SK-N-SH treated with all-trans-retinoic acid at 6 μM for 48 hours (cell line): ENCODE data around the gene TBL1XR1.

Experiments
- ARNTL ChIP-seq: fragments of 450-650 bp; formaldehyde crosslinking; IDR thresholded peaks from 2 replicates; pipeline ENCODE4 v1.5.0; 2020; ENCODE audit warnings: low read depth, mild to moderate bottlenecking, moderate library complexity, borderline replicate concordance
- CREB5 ChIP-seq: fragments of 250-450 bp; sonication (Bioruptor Pico); IDR thresholded peaks from 2 replicates; pipeline ENCODE4 v1.5.1; 2020; ENCODE audit warnings: low read depth, mild to moderate bottlenecking, moderate library complexity
- GLIS3 ChIP-seq: fragments of 250-450 bp; sonication (Bioruptor Pico); IDR thresholded peaks from 2 replicates; pipeline ENCODE4 v1.5.0; 2020; ENCODE audit warnings: mild to moderate bottlenecking, moderate library complexity
- ISL1 ChIP-seq: fragments of 250-450 bp; sonication (Bioruptor Pico); IDR thresholded peaks from 2 replicates; pipeline ENCODE4 v2.1.2; 2022; ENCODE audit warnings: mild to moderate bottlenecking, moderate library complexity
- PATZ1 ChIP-seq: fragments of 250-450 bp; sonication (Bioruptor Pico); IDR thresholded peaks from 2 replicates; pipeline ENCODE4 v1.8.0; 2020; ENCODE audit warnings: mild to moderate bottlenecking, moderate library complexity, borderline replicate concordance
- RARB ChIP-seq: fragments of 250-450 bp; sonication (Bioruptor Pico); IDR thresholded peaks from 2 replicates; pipeline ENCODE4 v1.8.0; 2021; ENCODE audit warnings: mild to moderate bottlenecking, moderate library complexity
- TOX ChIP-seq: fragments of 250-450 bp; sonication (Bioruptor Pico); IDR thresholded peaks from 2 replicates; pipeline ENCODE4 v1.8.0; 2021; ENCODE audit warnings: mild to moderate bottlenecking, moderate library complexity, borderline replicate concordance
- ZFP3 ChIP-seq: fragments of 250-450 bp; sonication (Bioruptor Pico); IDR thresholded peaks from 2 replicates; pipeline ENCODE4 v1.5.0; 2020; ENCODE audit warnings: mild to moderate bottlenecking, moderate library complexity
- ZFP30 ChIP-seq: fragments of 450-650 bp; formaldehyde crosslinking; IDR thresholded peaks from 2 replicates; pipeline ENCODE4 v1.5.0; 2022; ENCODE audit warnings: mild to moderate bottlenecking, moderate library complexity
- ZNF70 ChIP-seq: fragments of 450-650 bp; formaldehyde crosslinking; IDR thresholded peaks from 2 replicates; pipeline ENCODE4 v1.5.0; 2020; ENCODE audit warnings: mild to moderate bottlenecking, moderate library complexity
- ZNF8 ChIP-seq: fragments of 450-650 bp; formaldehyde crosslinking; IDR thresholded peaks from 2 replicates; pipeline ENCODE4 v1.5.0; 2020; ENCODE audit warnings: mild to moderate bottlenecking, moderate library complexity
- TF ChIP-seq, protein P1 (sequence below): fragments of 250-450 bp; sonication (Bioruptor Pico); IDR thresholded peaks from 2 replicates; pipeline ENCODE4 v1.5.1; 2021; ENCODE audit warnings: mild to moderate bottlenecking, moderate library complexity

DNA sequence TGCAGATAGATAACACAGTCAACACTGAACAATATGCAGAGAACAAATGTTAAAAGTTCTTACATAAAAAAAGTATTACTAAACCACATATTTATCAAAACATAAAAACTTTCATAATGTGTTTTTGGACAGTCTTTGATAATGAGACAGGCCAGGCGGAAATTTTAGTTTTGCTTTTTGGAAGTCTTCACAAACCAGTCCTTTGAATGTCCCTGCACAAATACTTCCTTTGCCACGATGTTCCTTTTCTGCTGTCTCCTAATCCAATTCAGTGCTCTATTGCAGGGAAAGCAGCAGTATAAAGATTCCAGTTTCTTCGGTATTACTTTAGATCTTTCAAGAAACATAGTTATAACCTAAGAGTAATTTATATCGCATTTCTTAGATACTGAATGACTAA is 135.9 kb downstream of the TBL1XR1 start:
- TF ChIP-seq ZNF70 (CRISPR knock-in tag) (no peak), RARB (CRISPR knock-in tag) (no peak), GLIS3 (CRISPR knock-in tag) (no peak), ZFP3 (CRISPR knock-in tag) (no peak), CREB5 (CRISPR knock-in tag) (no peak), ZFP30 (peak; percentile 34; the same call in 1 of the 2 replicates), TOX (CRISPR knock-in tag) (no peak), ISL1 (no peak), ARNTL (CRISPR knock-in tag) (no peak), PATZ1 (CRISPR knock-in tag) (no peak), ZNF8 (CRISPR knock-in tag) (no peak)
- TF ChIP-seq, protein P1, sequence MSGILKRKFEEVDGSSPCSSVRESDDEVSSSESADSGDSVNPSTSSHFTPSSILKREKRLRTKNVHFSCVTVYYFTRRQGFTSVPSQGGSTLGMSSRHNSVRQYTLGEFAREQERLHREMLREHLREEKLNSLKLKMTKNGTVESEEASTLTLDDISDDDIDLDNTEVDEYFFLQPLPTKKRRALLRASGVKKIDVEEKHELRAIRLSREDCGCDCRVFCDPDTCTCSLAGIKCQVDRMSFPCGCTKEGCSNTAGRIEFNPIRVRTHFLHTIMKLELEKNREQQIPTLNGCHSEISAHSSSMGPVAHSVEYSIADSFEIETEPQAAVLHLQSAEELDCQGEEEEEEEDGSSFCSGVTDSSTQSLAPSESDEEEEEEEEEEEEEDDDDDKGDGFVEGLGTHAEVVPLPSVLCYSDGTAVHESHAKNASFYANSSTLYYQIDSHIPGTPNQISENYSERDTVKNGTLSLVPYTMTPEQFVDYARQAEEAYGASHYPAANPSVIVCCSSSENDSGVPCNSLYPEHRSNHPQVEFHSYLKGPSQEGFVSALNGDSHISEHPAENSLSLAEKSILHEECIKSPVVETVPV (CRISPR knock-in tag) = no peak
